Effector CD8-positive, alpha-beta T cell (primary cell): Measurements from ENCODE around the gene TFEB.
"Not testable (repeated sequence)": the region's sequence is repeated elsewhere in the genome, so short reads cannot be mapped to it uniquely, and the experiment has no call there.

ENCODE experiments used
- DNase-seq: peaks from one replicate; lab custom pipeline; 2025; lab: John Stamatoyannopoulos, UW

TFEB gene

GRCh38 chr6:41766043-41766664 is 30.7 kb upstream of the TFEB start:
- not testable (repeated sequence) for DNase-seq

GRCh38 chr6:41763470-41763869 is 28.1 kb upstream of the TFEB start:
- no peak for DNase-seq

GRCh38 chr6:41759905-41760579 is 24.6 kb upstream of the TFEB start:
- DNase-seq: no peak

GRCh38 chr6:41759106-41759904 is 23.9 kb upstream of the TFEB start:
- DNase-seq: no peak

- DNase-seq: no peak
Observed at GRCh38 chr6:41758641-41759035, 23.2 kb upstream of the TFEB start.

GRCh38 chr6:41757931-41758640 is 22.7 kb upstream of the TFEB start:
- DNase-seq: no peak

- DNase-seq: no peak
Observed at GRCh38 chr6:41757271-41757670, 21.9 kb upstream of the TFEB start.

GRCh38 chr6:41756354-41756753 is 20.9 kb upstream of the TFEB start:
- no peak for DNase-seq

GRCh38 chr6:41755895-41756294 is 20.5 kb upstream of the TFEB start:
- DNase-seq: no peak

GRCh38 chr6:41750374-41750773 is 15.0 kb upstream of the TFEB start:
- no peak for DNase-seq

GRCh38 chr6:41748542-41748941 is 13.1 kb upstream of the TFEB start:
- no peak for DNase-seq

- no peak for DNase-seq
Observed at GRCh38 chr6:41748102-41748477, 12.7 kb upstream of the TFEB start.

GRCh38 chr6:41747256-41748101 is 12.1 kb upstream of the TFEB start, which contains the start of gene PGC:
Gene PGC, minus strand, starts transcription at chr6:41747397. Its CDS starts 63 bp downstream, at chr6:41747334.
- DNase-seq: no peak

GRCh38 chr6:41746107-41746506 is 10.7 kb upstream of the TFEB start:
- no peak for DNase-seq

GRCh38 chr6:41744236-41744787 is 8.9 kb upstream of the TFEB start:
- no peak for DNase-seq

- no peak for DNase-seq
Observed at GRCh38 chr6:41743406-41744235, 8.2 kb upstream of the TFEB start.

GRCh38 chr6:41741625-41742490 is 6.5 kb upstream of the TFEB start:
- no peak for DNase-seq

GRCh38 chr6:41740366-41741162 is 5.2 kb upstream of the TFEB start:
- DNase-seq: no peak
